H1 (cell line): ENCODE data around the gene UBE2D3. TPM values are rescaled to one million over a fixed set of nuclear protein-coding genes. Genes with fewer than 3 reads are reported as not detected.

Experiments
- CBX5 ChIP-seq: fragments of 300-800, 300-1000 bp; sonication (generic); IDR thresholded peaks from 2 replicates; pipeline ENCODE4 v1.7.1; 2016; ENCODE audit warnings: antibody characterized with exemption, low read length, low read depth
- CBX8 ChIP-seq: fragments of 300-800, 300-1000 bp; sonication (generic); IDR thresholded peaks from 2 replicates; pipeline ENCODE4 v1.7.1; 2016; ENCODE audit warnings: low read depth, low read length, borderline replicate concordance
- CTCF ChIP-seq, 3 experiments: IDR thresholded peaks; 1 replicate in 2 of 3; 2 replicates in 1 of 3; pipeline versions ENCODE4 v1.5.1 to v1.6.1; 2011; ENCODE audit warnings: low read length in 3 of 3, mild to moderate bottlenecking in 3 of 3, inconsistent platforms in 2 of 3, low read depth in 1 of 3, moderate library complexity in 1 of 3; ENCODE audit not compliant: insufficient read depth in 1 of 3; ENCODE audit errors: control extremely low read depth in 1 of 3
- SIX5 ChIP-seq: IDR thresholded peaks from 2 replicates; pipeline ENCODE4 v1.6.1; 2011; ENCODE audit warnings: mild to moderate bottlenecking, low read depth, low read length
- polyA plus RNA-seq, 7 experiments: library from polyadenylated mRNA; depleted of rRNA in 3 of 7; stranded (reverse) in 5 of 7; unstranded in 2 of 7; fragments of >200 nt in 5 of 7; fragments of 200-250 nt in 2 of 7; gene quantifications; 1 replicate in 5 of 7; 2 replicates in 1 of 7; 4 replicates in 1 of 7; pipeline versions ENCODE4 v1.2.1 to v1.2.3, GENCODE V29; 2011 to 2013; ENCODE audit warnings: missing spikeins in 2 of 7, mixed read lengths in 2 of 7
- total RNA-seq: library from RNA; stranded (reverse); fragmentation: NEBNext Ultra II Directional; extraction: Animal tissue kit (Norgen Biotek cat#: 25700); gene quantifications from 2 replicates; pipeline ENCODE4 v1.2.1, GENCODE V29; 2021

The UBE2D3 gene
- total and polyA plus RNA-seq, 2 of the 8 experiments (the other 6 are each of a cell fraction or from before 2014, with no cell fraction given), result 396 to 544 TPM

GRCh38 chr4:102760645-102761295 lies 66.6 kb downstream of the UBE2D3 start, which contains the start of gene MANBA (continued):
- TF ChIP-seq CTCF (IDR thresholded peaks at IDR 0.05; ENCODE audit: control extremely low read depth in 1 of 3, insufficient read depth in 1 of 3, low read depth in 1 of 3, low read length in 3 of 3), result no peak
- no peak for TF ChIP-seq CBX5
- TF ChIP-seq SIX5, result no peak
- TF ChIP-seq CBX8, result no peak
